PFSK-1 (cell line): Measurements from ENCODE around the gene SLC22A14.

Experiments
- POLR2AphosphoS5 ChIP-seq: IDR thresholded peaks from 2 replicates; pipeline ENCODE4 v1.6.1; 2012; ENCODE audit warnings: low read depth, mild to moderate bottlenecking, control low read depth, low read length, moderate library complexity
- TAF1 ChIP-seq: IDR thresholded peaks from 2 replicates; pipeline ENCODE4 v1.6.1; 2012; ENCODE audit warnings: low read length, control low read depth, borderline replicate concordance; ENCODE audit not compliant: insufficient read depth

GRCh38 chr3:38247366-38248035 is 34.6 kb upstream of the SLC22A14 start:
- TF ChIP-seq POLR2AphosphoS5 (no peak), TAF1 (no peak)
